NCI-H526 treated with DMSO at 0.1 percent for 48 hours (cell line): Measurements from ENCODE around the gene OR1I1.

ENCODE experiments used
- DNase-seq: peaks from one replicate; lab custom pipeline; 2025; lab: John Stamatoyannopoulos, UW

OR1I1 gene

DNA sequence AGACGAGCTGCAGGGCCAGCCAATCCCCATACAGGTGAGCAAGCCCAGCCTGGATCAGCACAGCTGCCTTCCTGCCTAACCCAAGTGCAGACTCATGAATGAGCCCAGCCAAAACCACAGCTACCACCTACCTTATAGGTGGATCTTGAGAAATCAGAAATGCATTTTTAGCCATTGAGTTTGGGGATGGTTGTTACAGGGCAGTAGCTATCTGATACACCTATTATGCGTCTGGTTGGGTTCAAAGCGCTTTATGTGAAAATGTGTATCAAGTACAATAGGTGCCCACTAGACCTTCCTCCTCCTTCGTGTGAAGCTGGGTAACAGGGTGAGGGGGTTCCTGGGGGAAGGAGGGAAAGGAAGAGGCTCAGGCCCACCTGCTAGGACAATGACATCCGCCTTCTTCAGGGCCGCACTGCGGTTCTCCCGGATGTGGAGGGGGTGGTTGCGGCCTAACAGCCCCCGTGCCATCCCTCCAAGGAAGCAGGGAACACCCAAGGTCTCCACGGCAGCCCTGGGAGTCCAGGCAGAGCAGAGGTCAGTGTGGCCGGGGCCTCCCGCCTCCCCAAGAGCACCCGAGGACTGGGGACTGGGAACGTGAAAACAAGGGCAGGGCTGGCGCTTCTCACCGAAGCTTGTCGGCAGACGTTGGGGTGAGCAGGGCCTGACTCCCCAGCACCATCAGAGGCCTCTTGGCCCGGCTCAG, 36.9 kb downstream of the OR1I1 start:
- no peak for DNase-seq

- no peak for DNase-seq
These were observed 38.4 kb downstream of the OR1I1 start for GRCh38 chr19:15120135-15121026.

DNA sequence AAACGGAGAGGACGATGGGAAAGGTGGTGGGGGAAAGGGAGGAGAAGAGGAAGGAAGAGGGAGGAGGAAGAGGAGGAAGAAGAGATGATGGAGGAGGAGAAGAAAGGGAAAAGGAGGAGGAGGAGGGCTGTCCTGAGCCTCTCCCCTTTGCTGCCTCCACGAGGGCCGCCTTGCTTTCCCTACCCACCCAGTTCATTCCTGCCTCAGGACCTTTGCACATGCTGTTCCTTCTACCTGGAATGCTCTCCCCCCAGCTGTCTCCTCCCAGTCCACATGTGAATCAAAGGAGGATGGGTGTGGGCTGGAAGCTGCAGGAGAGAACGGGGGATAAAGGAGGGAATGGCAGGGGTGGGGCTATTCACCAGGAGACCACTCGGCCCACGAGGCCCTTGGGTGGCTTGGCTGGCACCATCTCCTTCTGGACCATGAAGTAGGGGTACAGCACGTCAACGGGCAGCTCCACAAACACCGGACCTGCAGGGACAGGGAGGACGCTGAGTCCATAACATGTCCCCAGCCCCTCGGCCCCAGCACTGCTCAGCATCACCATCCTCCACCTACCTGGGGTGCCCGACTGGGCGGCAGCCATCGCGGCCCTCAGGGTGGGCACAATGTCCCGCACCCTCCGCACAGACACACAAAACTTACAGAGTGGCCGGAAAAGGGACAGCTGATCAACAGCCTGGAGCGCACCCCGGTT, 40.5 kb downstream of the OR1I1 start:
- DNase-seq: no peak

- no peak for DNase-seq
These were observed 41.2 kb downstream of the OR1I1 start for GRCh38 chr19:15123031-15123890.

DNA sequence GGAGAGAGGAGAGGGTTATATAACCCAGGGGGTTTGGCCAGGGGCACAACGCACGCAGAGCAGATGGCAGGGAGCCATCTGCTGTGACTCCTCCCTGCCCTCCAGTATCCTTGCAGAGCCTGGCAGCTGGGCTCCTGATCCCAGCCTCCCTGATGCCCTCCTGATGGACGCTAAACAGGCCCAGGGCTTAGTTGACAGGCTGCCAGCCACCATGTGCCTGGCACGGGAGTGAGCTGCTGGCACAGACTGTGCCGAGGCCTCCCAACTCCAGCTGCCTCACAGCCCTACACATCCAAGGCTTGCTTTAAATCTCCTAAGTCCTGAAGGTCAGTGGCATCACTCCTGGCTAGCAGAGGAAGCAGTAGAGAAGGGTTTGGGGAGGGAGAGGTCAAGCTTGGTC, 41.9 kb downstream of the OR1I1 start:
- no peak for DNase-seq

DNA sequence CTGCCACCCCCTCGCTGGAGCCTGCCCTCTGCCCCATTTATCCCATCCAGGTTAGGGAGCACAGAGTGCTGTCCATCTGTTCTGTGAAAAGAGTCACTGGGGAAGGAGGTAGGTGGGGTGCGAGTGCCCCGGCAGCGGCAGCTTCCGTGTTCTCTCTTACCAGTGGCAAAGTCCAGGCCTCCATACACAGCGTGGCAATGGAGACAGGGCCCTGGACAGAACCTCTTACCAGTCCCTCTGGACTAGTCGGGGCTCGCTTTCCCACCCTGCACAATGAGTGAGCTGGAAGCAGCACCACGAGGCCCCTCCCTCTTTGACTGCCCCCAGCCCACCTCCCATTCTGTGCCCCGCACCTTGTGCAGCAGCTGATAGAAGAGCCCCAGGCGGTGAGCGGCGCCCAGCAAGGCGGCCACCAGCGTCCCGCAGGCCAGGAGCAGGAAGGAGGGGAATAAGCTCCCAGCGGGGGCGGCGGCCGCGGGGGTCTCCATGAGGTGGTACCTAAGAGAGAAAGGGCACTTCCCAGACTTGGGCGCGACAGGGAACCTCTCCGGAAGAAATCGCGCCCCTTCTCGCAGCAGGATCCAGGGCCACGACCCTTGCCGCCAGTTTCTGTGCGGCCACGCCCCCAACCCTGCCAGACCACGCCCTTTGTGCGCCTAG, 42.7 kb downstream of the OR1I1 start:
- DNase-seq: peak; percentile 34

- DNase-seq: peak; percentile 82
These were observed 43.4 kb downstream of the OR1I1 start for GRCh38 chr19:15125232-15126067.

DNA sequence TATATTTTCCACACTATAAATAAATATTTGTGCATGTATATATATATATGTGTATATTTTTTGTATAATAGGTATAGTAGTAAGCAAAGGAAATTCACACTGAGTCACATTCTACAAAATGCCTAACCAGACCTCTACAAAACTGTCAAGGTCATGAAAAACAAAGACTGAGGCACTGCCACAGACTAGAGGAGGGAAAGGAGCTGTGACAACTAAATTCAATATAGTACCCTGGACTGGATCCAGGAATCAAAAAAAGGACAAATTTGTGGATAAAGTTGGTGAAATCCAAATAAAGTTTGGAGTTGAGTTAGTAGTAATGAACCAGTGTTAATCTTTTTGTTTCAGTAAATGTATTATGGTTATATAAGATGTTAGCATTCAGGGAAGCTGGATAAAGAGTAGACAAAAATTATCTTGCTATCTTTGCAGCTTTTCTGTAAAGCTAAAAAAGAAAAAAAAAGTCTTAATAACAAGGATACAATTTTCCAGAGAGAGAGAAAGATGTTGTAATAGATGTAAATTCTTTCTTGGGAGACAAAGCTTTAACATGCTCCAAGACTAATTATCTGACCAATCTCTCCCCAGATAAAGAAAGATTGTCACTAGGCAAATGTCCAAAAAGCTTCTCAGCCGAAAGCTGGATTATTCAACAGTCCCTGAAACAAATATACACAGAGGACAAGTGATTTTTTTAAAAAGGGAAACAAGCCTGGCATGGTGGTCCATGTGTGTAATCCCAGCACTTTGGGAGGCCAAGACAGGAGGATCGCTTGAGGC, 44.3 kb downstream of the OR1I1 start:
- DNase-seq: no peak

DNA sequence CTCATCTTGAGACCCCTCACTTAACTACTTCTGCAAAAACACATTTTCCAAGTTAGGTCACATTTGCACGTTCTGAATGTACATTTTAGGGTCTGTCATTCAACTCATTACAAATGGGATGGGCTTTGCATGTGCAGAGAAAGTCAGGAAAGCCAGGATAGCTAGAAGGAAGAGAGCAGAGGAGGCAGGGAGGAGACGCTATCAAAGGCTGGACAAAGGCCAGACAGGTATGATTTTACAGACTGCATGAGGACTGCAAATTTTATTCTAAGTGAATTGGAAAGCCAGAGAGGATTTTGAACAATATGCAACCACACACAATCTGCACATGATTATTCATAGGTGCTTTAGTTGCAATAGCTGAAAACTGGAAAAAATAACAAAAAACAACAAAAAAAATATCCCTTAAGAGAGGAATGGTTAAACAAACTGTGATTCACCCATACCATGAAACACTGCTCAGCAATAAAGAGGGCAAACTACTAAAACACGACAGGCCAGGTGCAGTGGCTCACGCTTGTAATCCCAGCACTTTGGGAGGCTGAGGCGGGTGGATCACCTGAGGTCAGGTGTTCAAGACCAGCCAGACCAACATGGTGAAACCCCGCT, 46.3 kb downstream of the OR1I1 start:
- DNase-seq: no peak

DNA sequence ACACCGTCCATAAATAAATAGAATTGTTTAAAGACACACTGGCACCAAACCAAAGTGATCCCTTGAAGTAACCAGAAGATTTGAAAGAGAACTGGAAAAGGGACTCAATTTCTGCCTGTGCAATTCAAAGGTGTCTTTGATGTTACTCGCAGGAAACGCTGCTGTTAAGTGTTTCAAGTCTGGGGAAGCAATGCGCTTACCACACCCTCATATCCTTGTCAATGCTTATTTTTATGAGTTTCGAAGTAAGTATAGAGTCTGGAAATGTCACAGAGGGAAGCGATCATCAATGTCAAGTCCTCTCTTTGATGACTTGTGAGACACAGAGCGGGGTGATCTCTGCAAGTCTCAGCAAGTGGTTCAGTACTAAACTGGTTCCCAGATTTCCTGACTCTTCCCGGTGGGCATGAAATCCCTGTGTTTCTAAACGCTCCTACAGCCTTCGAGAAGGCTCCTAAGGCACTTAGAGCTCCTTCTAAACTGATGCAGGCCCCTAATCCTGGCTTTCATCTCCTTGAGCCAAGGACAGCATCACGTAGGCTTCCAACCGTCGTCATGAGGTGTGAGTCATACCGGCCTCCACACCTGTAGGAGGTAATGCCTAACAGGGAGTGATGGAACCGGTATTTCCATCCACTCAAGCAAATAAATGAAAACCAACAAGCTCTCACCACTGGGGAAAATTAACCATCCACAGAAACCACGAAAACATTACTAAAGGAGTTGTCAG, 48.0 kb downstream of the OR1I1 start:
- no peak for DNase-seq

- DNase-seq: no peak
These were observed 54.4 kb downstream of the OR1I1 start for GRCh38 chr19:15136234-15136954.

DNA sequence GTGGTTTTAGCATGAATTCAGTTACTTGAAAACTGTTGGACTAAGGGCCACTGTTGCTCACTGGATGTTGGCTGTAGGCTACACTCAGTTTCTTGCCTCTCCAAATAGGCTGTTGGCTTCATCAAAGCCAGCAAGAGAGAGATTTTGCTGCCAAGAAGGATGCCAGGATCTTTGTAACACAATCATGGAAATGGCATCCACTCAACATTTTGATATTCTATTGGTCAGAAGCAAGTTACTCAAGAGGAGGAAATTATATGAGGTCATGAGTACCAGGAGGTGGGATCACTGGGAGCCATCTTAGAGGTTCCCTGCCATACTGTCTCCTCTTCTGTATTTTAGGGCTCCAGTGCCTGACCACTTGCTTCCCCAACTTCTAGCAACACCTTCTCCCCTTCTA, 55.8 kb downstream of the OR1I1 start:
- DNase-seq: no peak

- no peak for DNase-seq
These were observed 56.4 kb downstream of the OR1I1 start for GRCh38 chr19:15138427-15138826.

GRCh38 chr19:15141143-15141542, 59.1 kb downstream of the OR1I1 start:
- DNase-seq: no peak

GRCh38 chr19:15142313-15142712, 60.3 kb downstream of the OR1I1 start:
- no peak for DNase-seq
